ENCODE measurements around the gene EFCC1.

DNA sequence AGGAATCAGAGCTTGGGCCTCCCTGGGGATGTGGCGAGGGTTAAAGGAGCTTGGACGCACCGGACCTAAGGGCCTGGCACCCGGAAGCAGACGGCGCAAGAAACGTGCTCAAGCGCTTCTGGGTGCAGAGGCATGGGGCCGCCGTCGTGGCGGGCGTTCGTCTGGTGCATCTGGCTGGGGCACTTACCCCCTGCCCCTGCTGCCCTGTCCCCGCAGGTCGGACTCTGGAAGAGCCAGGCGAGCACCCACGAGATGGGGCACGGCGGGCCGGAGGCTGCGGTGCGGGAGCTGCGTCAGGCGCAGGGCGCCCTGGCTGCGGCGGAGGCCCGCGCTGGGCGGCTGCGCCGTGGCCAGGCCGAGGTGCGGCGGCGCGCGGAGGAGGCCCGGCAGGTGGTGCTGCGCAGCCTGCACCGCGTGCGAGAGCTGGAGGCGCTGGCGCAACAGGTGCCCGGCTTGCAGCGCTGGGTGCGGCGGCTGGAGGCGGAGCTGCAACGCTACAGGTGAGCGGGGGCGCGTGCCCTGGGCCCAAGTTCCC lies 2.5 kb downstream of the EFCC1 start:
- TF ChIP-seq, protein P1, sequence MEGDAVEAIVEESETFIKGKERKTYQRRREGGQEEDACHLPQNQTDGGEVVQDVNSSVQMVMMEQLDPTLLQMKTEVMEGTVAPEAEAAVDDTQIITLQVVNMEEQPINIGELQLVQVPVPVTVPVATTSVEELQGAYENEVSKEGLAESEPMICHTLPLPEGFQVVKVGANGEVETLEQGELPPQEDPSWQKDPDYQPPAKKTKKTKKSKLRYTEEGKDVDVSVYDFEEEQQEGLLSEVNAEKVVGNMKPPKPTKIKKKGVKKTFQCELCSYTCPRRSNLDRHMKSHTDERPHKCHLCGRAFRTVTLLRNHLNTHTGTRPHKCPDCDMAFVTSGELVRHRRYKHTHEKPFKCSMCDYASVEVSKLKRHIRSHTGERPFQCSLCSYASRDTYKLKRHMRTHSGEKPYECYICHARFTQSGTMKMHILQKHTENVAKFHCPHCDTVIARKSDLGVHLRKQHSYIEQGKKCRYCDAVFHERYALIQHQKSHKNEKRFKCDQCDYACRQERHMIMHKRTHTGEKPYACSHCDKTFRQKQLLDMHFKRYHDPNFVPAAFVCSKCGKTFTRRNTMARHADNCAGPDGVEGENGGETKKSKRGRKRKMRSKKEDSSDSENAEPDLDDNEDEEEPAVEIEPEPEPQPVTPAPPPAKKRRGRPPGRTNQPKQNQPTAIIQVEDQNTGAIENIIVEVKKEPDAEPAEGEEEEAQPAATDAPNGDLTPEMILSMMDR (IDR thresholded peaks at IDR 0.05), result peak in 1 of 2 donors; percentile 30
- TF ChIP-seq EP300 (IDR thresholded peaks at IDR 0.05) (no peak), POLR2A (IDR thresholded peaks at IDR 0.05) (no peak)
